IMR-90 (cell line): ENCODE measurements around the gene NEMF. TPM values are rescaled to one million over a fixed set of nuclear protein-coding genes. Genes with fewer than 3 reads are reported as not detected.

Experiments
- ATAC-seq: fragments of 200-7000 bp; cut with Tn5 transposase; 2 replicates; pipeline ENCODE4 v1.9.1; 2020; ENCODE audit warnings: low read depth, mild to moderate bottlenecking, moderate library complexity
- BruUV-seq: library from RNA; stranded (reverse); fragments of 400-500 nt; replicated peaks from 2 replicates; lab custom pipeline; 2021; lab: Mats Ljungman, UMichigan
- CTCF ChIA-PET: fragments of 300-600 bp; formaldehyde crosslinking; extraction: SDS; loops from one replicate; lab custom pipeline; 2021; ENCODE audit warnings: antibody characterized with exemption; lab: Yijun Ruan, JAX
- POLR2A ChIA-PET: fragments of 300-600 bp; sonication (Branson Sonifier 250); formaldehyde crosslinking; loops from one replicate; lab custom pipeline; 2022; ENCODE audit warnings: antibody characterized with exemption; ENCODE audit not compliant: unreplicated experiment; lab: Charles Lee
- DNase-seq: peaks from one replicate; pipeline ENCODE4 v3.0.0; 2013
- H2AFZ ChIP-seq: replicated peaks from 2 replicates; pipeline ENCODE3; 2013; ENCODE audit warnings: low read length, mild to moderate bottlenecking; ENCODE audit not compliant: poor library complexity
- H2AK5ac ChIP-seq: 2 replicates; pipeline ENCODE4 v1.6.1; 2013; ENCODE audit warnings: low read depth, low read length, inconsistent platforms
- H2AK9ac ChIP-seq: replicated peaks from 2 replicates; pipeline ENCODE3; 2013; ENCODE audit warnings: mild to moderate bottlenecking, low read depth, low read length, moderate library complexity; ENCODE audit not compliant: poor library complexity
- H2BK120ac ChIP-seq: 2 replicates; pipeline ENCODE4 v1.6.1; 2013; ENCODE audit warnings: low read depth, low read length, inconsistent platforms
- H2BK15ac ChIP-seq: 3 replicates; pipeline ENCODE4 v1.6.1; 2013; ENCODE audit warnings: low read depth, low read length, inconsistent platforms
- H2BK20ac ChIP-seq: 2 replicates; pipeline ENCODE4 v1.6.1; 2013; ENCODE audit warnings: low read depth, mild to moderate bottlenecking, inconsistent platforms, low read length, moderate library complexity
- H2BK5ac ChIP-seq: 2 replicates; pipeline ENCODE4 v1.6.1; 2013; ENCODE audit warnings: mild to moderate bottlenecking, low read depth, low read length, inconsistent platforms; ENCODE audit not compliant: poor library complexity, severe bottlenecking
- H3K14ac ChIP-seq: replicated peaks from 2 replicates; pipeline ENCODE4 v1.6.1; 2013; ENCODE audit warnings: low read depth, low read length, inconsistent platforms
- H3K18ac ChIP-seq: 2 replicates; pipeline ENCODE4 v1.6.1; 2013; ENCODE audit warnings: low read depth, low read length, control low read depth
- H3K23ac ChIP-seq: 2 replicates; pipeline ENCODE4 v1.6.1; 2013; ENCODE audit warnings: low read depth, low read length, inconsistent platforms
- H3K27ac ChIP-seq: 2 replicates; pipeline ENCODE4 v1.5.1; 2013; ENCODE audit warnings: mild to moderate bottlenecking, control low read depth, low read length; ENCODE audit not compliant: insufficient read depth
- H3K27me3 ChIP-seq: 2 replicates; pipeline ENCODE4 v1.6.1; 2013; ENCODE audit warnings: low read length; ENCODE audit not compliant: control insufficient read depth, insufficient read depth
- H3K36me3 ChIP-seq: 2 replicates; pipeline ENCODE4 v1.6.1; 2013; ENCODE audit warnings: low read length, mixed read lengths; ENCODE audit not compliant: control insufficient read depth, insufficient read depth
- H3K4ac ChIP-seq: 2 replicates; pipeline ENCODE4 v1.6.1; 2013; ENCODE audit warnings: low read depth, low read length, inconsistent platforms
- H3K4me1 ChIP-seq: 2 replicates; pipeline ENCODE4 v1.6.1; 2013; ENCODE audit warnings: low read length, mixed read lengths; ENCODE audit not compliant: control insufficient read depth, insufficient read depth
- H3K4me2 ChIP-seq: 2 replicates; pipeline ENCODE4 v1.6.1; 2013; ENCODE audit warnings: low read depth, mild to moderate bottlenecking, control low read depth, low read length, moderate library complexity
- H3K4me3 ChIP-seq: 2 replicates; pipeline ENCODE4 v1.5.1; 2013; ENCODE audit warnings: low read depth, mild to moderate bottlenecking, control low read depth, low read length, moderate library complexity; ENCODE audit not compliant: insufficient read depth
- H3K56ac ChIP-seq: 2 replicates; pipeline ENCODE4 v1.6.1; 2013; ENCODE audit warnings: low read length, inconsistent platforms; ENCODE audit not compliant: insufficient read depth; ENCODE audit errors: extremely low read depth
- H3K79me1 ChIP-seq, 2 experiments: 2 replicates each; pipeline ENCODE4 v1.6.1; 2013; ENCODE audit warnings: low read length in 2 of 2, inconsistent platforms in 1 of 2, low read depth in 1 of 2
- H3K9ac ChIP-seq: 2 replicates; pipeline ENCODE4 v1.6.1; 2013; ENCODE audit warnings: low read depth, low read length, control low read depth
- H3K9me1 ChIP-seq: 2 replicates; pipeline ENCODE4 v1.6.1; 2013; ENCODE audit warnings: low read length, inconsistent platforms; ENCODE audit not compliant: insufficient read depth
- H3K9me3 ChIP-seq: 2 replicates; pipeline ENCODE4 v1.6.1; 2013; ENCODE audit warnings: low read length; ENCODE audit not compliant: control insufficient read depth, insufficient read depth
- H4K20me1 ChIP-seq: 2 replicates; pipeline ENCODE4 v1.6.1; 2013; ENCODE audit warnings: low read length, inconsistent platforms; ENCODE audit not compliant: insufficient read depth
- H4K5ac ChIP-seq: 2 replicates; pipeline ENCODE4 v1.6.1; 2013; ENCODE audit warnings: mild to moderate bottlenecking, low read depth, low read length, control low read depth
- H4K8ac ChIP-seq, 2 experiments: 2 replicates each; pipeline ENCODE4 v1.6.1; 2013; ENCODE audit warnings: low read depth in 2 of 2, low read length in 2 of 2, control low read depth in 1 of 2, inconsistent platforms in 1 of 2
- H4K91ac ChIP-seq: 2 replicates; pipeline ENCODE4 v1.6.1; 2013; ENCODE audit warnings: low read depth, low read length, inconsistent platforms; ENCODE audit not compliant: insufficient read depth
- FOS ChIP-seq: fragments of 150-350 bp; IDR thresholded peaks from 2 replicates; pipeline ENCODE4 v1.6.1; 2016; ENCODE audit warnings: low read depth, low read length
- RAD21 ChIP-seq: IDR thresholded peaks from 2 replicates; pipeline ENCODE4 v1.6.1; 2012; ENCODE audit warnings: low read length, improper control_type of control experiment
- WGBS, 2 experiments: methylation state at CpG; one replicate each; pipeline versions ENCODE4 v1.1.5 to v1.1.7; 2013; ENCODE audit warnings: missing lambda C conversion rate in 2 of 2; ENCODE audit not compliant: insufficient read length in 1 of 2; ENCODE audit errors: extremely low coverage in 2 of 2; 5-methylcytosine and 5-hydroxymethylcytosine counted together
- dilution Hi-C: fragments of 300-500 bp; cut with HindIII; formaldehyde crosslinking; loops from one replicate; pipeline ENCODE4 v1.14.3; 2018; ENCODE audit warnings: low sequenced_read_pairs; ENCODE audit not compliant: unreplicated experiment
- in situ Hi-C: fragments of 300-500 bp; cut with MboI; formaldehyde crosslinking; loops from 3 replicates; pipeline ENCODE4 v1.14.3; 2019; ENCODE audit warnings: low sequenced_read_pairs, inconsistent platforms, mixed read lengths
- intact Hi-C: fragments of 100-400 bp; cut with micrococcal nuclease; formaldehyde crosslinking; loops from 2 replicates; pipeline ENCODE4 v1.10.0; 2022
- polyA plus RNA-seq, 3 experiments: library from polyadenylated mRNA; depleted of rRNA; stranded (reverse); fragments of >200 nt; gene quantifications; 2 replicates each; pipeline ENCODE4 v1.2.3, GENCODE V29; 2012; ENCODE audit warnings: low replicate concordance in 1 of 3
- total RNA-seq: library from RNA; depleted of rRNA; stranded (reverse); fragments of >200 nt; gene quantifications from 2 replicates; pipeline ENCODE4 v1.2.3, GENCODE V29; 2012

The NEMF gene
- total and polyA plus RNA-seq, 2 of the 4 experiments (the other 2 are of a cell fraction): 19.5 to 30.5 TPM

DNA sequence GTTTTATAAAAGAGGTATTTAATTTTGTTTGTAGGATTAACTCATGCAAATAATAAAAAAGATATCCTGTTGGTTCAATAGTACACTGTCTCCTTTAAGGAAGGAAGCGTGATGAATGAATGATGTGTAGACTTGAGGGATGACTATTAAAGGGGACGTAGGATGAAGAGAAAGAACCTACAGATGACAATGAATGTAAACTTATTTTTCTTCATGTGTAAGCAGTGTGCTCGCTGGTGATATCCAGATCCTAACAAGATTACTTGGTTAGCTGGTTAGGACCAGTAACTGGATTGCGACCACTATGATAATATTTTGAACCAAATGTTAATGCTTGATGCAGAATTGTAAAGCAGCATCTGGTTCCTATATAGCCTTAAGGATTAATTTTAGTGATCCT is 42.9 kb upstream of the NEMF start:
- Histone ChIP-seq H3K27me3 (no peaks in the 10 kb centered on the region), H3K79me1 (peaks cover 10 to 27% of the 10 kb centered on the region in 2 experiments), H4K5ac (no peak overlapping the region), H3K56ac (peak overlapping the region; percentile 40; the same call in 1 of the 2 replicates), H2BK120ac (no peak overlapping the region), H3K4me2 (peak overlapping the region; percentile 97), H3K9ac (peak overlapping the region; percentile 67; the same call in 1 of the 2 replicates), H3K36me3 (peaks cover 5% of the 10 kb centered on the region), H2BK20ac (no peak overlapping the region), H4K20me1 (peaks cover 48% of the 10 kb centered on the region), H2AK5ac (no peak overlapping the region), H2AK9ac (no peak overlapping the region), H3K4ac (no peak overlapping the region), H3K14ac (0 out of 2 replicates have a peak overlapping the region, but pooled peaks have one; percentile 71), H2AFZ (no peak overlapping the region), H3K4me3 (peak overlapping the region; percentile 84), H3K27ac (no peak overlapping the region), H4K91ac (no peak overlapping the region), H2BK5ac (peak overlapping the region; percentile 44), H3K9me3 (no peaks in the 10 kb centered on the region), H3K4me1 (peaks cover 4% of the 10 kb centered on the region), H3K9me1 (peaks cover 9% of the 10 kb centered on the region; the same call in 1 of the 2 replicates), H2BK15ac (no peak overlapping the region), H3K18ac (no peak overlapping the region), H4K8ac (peak overlapping the region in 1 of 2 experiments; percentile 58; a peak in 1 of 4 replicates), H3K23ac (peak overlapping the region; percentile 33; the same call in 1 of the 2 replicates)
- POLR2A ChIA-PET: no interaction called here
- CTCF ChIA-PET: interaction anchor here (0.6 kb wide), 1 partner anchor 810 kb away, joined by 3 read pairs; no protein-coding TSS in a partner anchor
- 52% methylated on average over 2 of the region's 4 CpGs; no CpG with 5 or more reads in 1 of the 2 experiments for WGBS, 2 experiments
- in situ Hi-C loops (no loop called here), dilution Hi-C loops (no loop called here), intact Hi-C loops (loop anchor here (2.0 kb wide), 1 partner anchor 105 kb away; no protein-coding TSS in a partner anchor)
- no TSS peak for BruUV-seq
- no peak for DNase-seq
- no peak for ATAC-seq
- TF ChIP-seq FOS (no peak), RAD21 (0 out of 2 replicates have a peak, but pooled peaks have one; percentile 2)
